ENCODE measurements around the gene EIF2AK3. TPM values are rescaled to one million over a fixed set of nuclear protein-coding genes. Genes with fewer than 3 reads are reported as not detected.

The EIF2AK3 gene
- polyA plus RNA-seq, 3 donors, result 2.0 to 6.6 (median 2.3) TPM

GRCh38 chr2:88530081-88530480, 97.2 kb downstream of the EIF2AK3 start:
- Mint-ChIP-seq H3K36me3 (no peaks in the 10 kb centered on the region), H3K4me1 (no peaks in the 10 kb centered on the region), H3K4me3 (no peak overlapping the region), H3K27ac (no peak overlapping the region), H3K9me3 (peaks cover 0 to 14% (median 3%) of the 10 kb centered on the region in 7 donors), H3K27me3 (ENCODE audit: low read depth in 3 of 3) (peaks cover 0 to 8% (median 2%) of the 10 kb centered on the region in 3 donors)
- 100% methylated on average over 2 of the region's 4 CpGs for WGBS (ENCODE audit: insufficient coverage)
- H3K4me2 ChIP-seq (replicated peaks; ENCODE audit: extremely low read depth, low read length, poor library complexity, severe bottlenecking), result no peak overlapping the region
- intact Hi-C loops (cut with micrococcal nuclease), result no loop called here
- DNase-seq, result no peak
- H4K20me1 ChIP-seq (ENCODE audit: insufficient read depth, low read length), result no peaks in the 10 kb centered on the region
- no peaks in the 10 kb centered on the region for H3K79me2 ChIP-seq (ENCODE audit: insufficient read depth, low read length)
- H3K4me1 ChIP-seq (ENCODE audit: control insufficient read depth in 1 of 2, insufficient read depth in 2 of 2, low read length in 2 of 2), result no peaks in the 10 kb centered on the region
- no peaks in the 10 kb centered on the region for H3K27me3 ChIP-seq (ENCODE audit: control insufficient read depth in 2 of 2, insufficient read depth in 2 of 2, low read length in 2 of 2)
- H2AFZ ChIP-seq (ENCODE audit: insufficient read depth, low read depth, low read length, poor library complexity, severe bottlenecking), result no peak overlapping the region
- H3K36me3 ChIP-seq (replicated peaks in 1 of 2; ENCODE audit: control insufficient read depth in 1 of 2, insufficient read depth in 2 of 2, low read length in 2 of 2), result no peaks in the 10 kb centered on the region
- H3K9me3 ChIP-seq (replicated peaks in 1 of 2; ENCODE audit: control insufficient read depth in 1 of 2, insufficient read depth in 1 of 2, low read length in 2 of 2), result no peaks in the 10 kb centered on the region
- no peak overlapping the region for H3K9ac ChIP-seq (ENCODE audit: insufficient read depth, low read length, poor library complexity, severe bottlenecking)
- H3K27ac ChIP-seq (ENCODE audit: low read depth in 1 of 2, low read length in 2 of 2), result no peak overlapping the region
- TF ChIP-seq CTCF (IDR thresholded peaks at IDR 0.05), result no peak
- H3K4me3 ChIP-seq (replicated peaks in 1 of 3; ENCODE audit: low read depth in 2 of 3, low read length in 3 of 3), result no peak overlapping the region

GRCh38 chr2:88521445-88522073, 105.7 kb downstream of the EIF2AK3 start:
- H3K36me3 Mint-ChIP-seq, result no peaks in the 10 kb centered on the region
- peaks cover 0 to 5% (median 4%) of the 10 kb centered on the region in 3 donors for H3K27me3 Mint-ChIP-seq (ENCODE audit: low read depth in 3 of 3)
- Histone ChIP-seq H3K36me3 (replicated peaks in 1 of 2; ENCODE audit: control insufficient read depth in 1 of 2, insufficient read depth in 2 of 2, low read length in 2 of 2) (no peaks in the 10 kb centered on the region), H3K27me3 (ENCODE audit: control insufficient read depth in 2 of 2, insufficient read depth in 2 of 2, low read length in 2 of 2) (no peaks in the 10 kb centered on the region), H3K79me2 (ENCODE audit: insufficient read depth, low read length) (no peaks in the 10 kb centered on the region), H4K20me1 (ENCODE audit: insufficient read depth, low read length) (no peaks in the 10 kb centered on the region), H3K4me3 (replicated peaks in 1 of 3; ENCODE audit: low read depth in 2 of 3, low read length in 3 of 3) (no peak overlapping the region), H3K9ac (ENCODE audit: insufficient read depth, low read length, poor library complexity, severe bottlenecking) (no peak overlapping the region), H3K4me2 (replicated peaks; ENCODE audit: extremely low read depth, low read length, poor library complexity, severe bottlenecking) (no peak overlapping the region), H3K27ac (ENCODE audit: low read depth in 1 of 2, low read length in 2 of 2) (no peak overlapping the region), H3K9me3 (replicated peaks in 1 of 2; ENCODE audit: control insufficient read depth in 1 of 2, insufficient read depth in 1 of 2, low read length in 2 of 2) (no peaks in the 10 kb centered on the region), H2AFZ (ENCODE audit: insufficient read depth, low read depth, low read length, poor library complexity, severe bottlenecking) (no peak overlapping the region), H3K4me1 (ENCODE audit: control insufficient read depth in 1 of 2, insufficient read depth in 2 of 2, low read length in 2 of 2) (no peaks in the 10 kb centered on the region)
- TF ChIP-seq CTCF (IDR thresholded peaks at IDR 0.05), result no peak
- WGBS (ENCODE audit: insufficient coverage), result 75% methylated on average over 1 of the region's 2 CpGs
- H3K4me3 Mint-ChIP-seq, result no peak overlapping the region
- intact Hi-C loops (cut with micrococcal nuclease), result no loop called here
- no peak overlapping the region for H3K27ac Mint-ChIP-seq
- peaks cover 0 to 6% (median 1%) of the 10 kb centered on the region in 7 donors for H3K9me3 Mint-ChIP-seq
- no peak for DNase-seq
- no peaks in the 10 kb centered on the region for H3K4me1 Mint-ChIP-seq

Data from CD14-positive monocyte (primary cell).